ENCODE results near the gene KIAA0232.

The KIAA0232 gene

DNA sequence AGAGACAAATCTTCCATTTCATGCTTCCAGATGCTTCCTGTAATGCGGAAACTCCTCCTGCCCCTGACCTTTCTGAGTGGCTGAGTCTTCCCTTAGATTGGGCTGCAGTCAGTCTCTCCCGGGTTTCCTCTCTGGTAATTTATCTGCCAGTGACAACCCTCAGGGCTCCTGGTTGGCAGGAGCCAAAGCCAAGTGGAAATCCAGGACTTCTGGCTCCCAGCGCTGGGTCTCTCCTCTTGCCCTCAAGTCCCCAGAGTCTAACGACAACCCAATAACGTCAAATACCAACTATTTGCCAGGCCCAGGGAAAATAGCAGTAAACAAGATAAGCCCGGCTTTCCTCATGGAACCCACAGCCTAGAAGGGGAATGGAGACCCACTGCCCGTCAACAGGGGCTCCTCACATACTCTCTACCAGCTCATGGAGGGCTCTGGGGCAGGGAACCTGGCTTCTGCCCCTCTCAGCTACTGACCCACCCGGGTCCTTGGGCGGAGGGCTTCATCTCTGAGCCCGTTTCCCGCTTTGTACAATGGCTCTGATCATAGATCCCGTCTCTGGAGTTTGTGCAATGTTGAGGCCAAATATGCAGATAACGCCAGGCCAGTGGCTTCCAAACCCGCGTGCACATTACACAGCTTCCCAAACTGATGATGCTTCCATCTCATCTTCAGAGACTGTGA lies 126.0 kb downstream of the KIAA0232 start:
- Histone ChIP-seq H3K4me1 (ENCODE audit: low read length) (peaks cover 11% of the 10 kb centered on the region; the same call in 1 of the 2 replicates), H3K9me2 (replicated peaks; ENCODE audit: insufficient read depth, low read length) (no peaks in the 10 kb centered on the region), H3K27ac (ENCODE audit: low read length) (peak overlapping the region; percentile 86; the same call in 1 of the 2 replicates), H2AFZ (ENCODE audit: low read length) (peak overlapping the region; percentile 85), H3K9me3 (replicated peaks; ENCODE audit: insufficient read depth, low read length) (no peaks in the 10 kb centered on the region), H3K9ac (ENCODE audit: low read length) (peak overlapping the region; percentile 95), H3F3A (ENCODE audit: insufficient read depth, low read length) (no peaks in the 10 kb centered on the region), H4K20me1 (ENCODE audit: insufficient read depth, low read length) (no peaks in the 10 kb centered on the region), H3K79me2 (ENCODE audit: low read length) (peaks cover 17% of the 10 kb centered on the region), H3K4me2 (ENCODE audit: low read depth, low read length) (peak overlapping the region; percentile 77), H3K27me3 (replicated peaks; ENCODE audit: insufficient read depth, low read length) (no peaks in the 10 kb centered on the region), H3K4me3 (ENCODE audit: low read length) (peak overlapping the region; percentile 81), H3K36me3 (replicated peaks; ENCODE audit: insufficient read depth, low read length) (no peaks in the 10 kb centered on the region)
- TF ChIP-seq, protein P1, sequence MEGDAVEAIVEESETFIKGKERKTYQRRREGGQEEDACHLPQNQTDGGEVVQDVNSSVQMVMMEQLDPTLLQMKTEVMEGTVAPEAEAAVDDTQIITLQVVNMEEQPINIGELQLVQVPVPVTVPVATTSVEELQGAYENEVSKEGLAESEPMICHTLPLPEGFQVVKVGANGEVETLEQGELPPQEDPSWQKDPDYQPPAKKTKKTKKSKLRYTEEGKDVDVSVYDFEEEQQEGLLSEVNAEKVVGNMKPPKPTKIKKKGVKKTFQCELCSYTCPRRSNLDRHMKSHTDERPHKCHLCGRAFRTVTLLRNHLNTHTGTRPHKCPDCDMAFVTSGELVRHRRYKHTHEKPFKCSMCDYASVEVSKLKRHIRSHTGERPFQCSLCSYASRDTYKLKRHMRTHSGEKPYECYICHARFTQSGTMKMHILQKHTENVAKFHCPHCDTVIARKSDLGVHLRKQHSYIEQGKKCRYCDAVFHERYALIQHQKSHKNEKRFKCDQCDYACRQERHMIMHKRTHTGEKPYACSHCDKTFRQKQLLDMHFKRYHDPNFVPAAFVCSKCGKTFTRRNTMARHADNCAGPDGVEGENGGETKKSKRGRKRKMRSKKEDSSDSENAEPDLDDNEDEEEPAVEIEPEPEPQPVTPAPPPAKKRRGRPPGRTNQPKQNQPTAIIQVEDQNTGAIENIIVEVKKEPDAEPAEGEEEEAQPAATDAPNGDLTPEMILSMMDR (IDR thresholded peaks at IDR 0.05; ENCODE audit: low read length), result no peak
- TF ChIP-seq EZH2phosphoT487 (IDR thresholded peaks at IDR 0.05; ENCODE audit: low read length), result no peak
- no peak for TF ChIP-seq EZH2 (optimal IDR thresholded peaks at IDR 0.05; ENCODE audit: low read depth, low read length)
- no peak for DNase-seq

DNA sequence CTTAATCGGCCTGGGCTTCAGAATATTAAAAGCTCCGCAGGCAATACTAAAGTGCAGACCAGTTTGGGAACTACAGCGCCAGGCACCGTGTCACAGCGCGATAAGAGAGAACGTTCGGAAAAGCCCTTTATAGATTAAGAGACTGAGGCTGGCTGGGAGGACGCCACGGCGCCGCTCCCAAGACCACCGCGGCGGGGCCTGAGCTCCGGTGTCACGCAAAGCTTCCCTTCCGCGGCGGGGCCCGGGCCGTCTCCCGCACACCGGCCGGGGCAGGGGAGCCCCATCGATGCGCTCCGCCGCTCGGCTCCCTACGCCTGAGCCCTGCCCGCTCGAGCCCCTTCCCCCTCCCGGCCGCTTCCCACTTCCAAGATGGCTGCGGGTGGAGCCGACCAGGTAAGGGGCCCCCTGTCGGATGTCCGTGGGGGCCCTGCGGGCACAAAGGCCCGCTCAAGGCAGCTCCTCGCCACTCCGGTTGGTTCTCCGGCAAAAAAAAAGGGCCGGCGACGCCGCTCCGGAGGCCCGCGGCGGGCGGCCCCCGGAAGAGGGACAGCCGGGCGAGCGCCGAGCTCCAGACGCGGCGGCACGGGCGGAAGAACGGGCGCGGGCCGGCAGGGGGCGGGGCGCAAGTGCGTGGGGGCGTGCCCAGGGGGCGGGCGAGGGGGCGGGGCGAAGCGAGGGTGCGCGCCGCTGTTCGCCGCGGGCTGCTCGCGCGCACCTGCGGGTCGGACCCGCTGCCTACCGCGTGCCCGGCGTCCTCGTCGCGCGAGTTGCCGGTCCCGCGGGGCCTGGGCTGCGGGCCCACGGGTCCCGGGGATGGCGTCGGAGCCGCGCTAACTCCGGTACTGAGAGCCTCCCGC lies 126.8 kb downstream of the KIAA0232 start, which contains the start of gene TBC1D14:
Gene TBC1D14 (plus strand): TSS at position 714 of the 857 bp plus-strand sequence. CDS start 13,564 bp downstream, outside the sequence.
- Histone ChIP-seq H3K27me3 (replicated peaks; ENCODE audit: insufficient read depth, low read length) (no peaks in the 10 kb centered on the region), H3K4me3 (ENCODE audit: low read length) (peak within 1 kb of the TSS; percentile 81), H3K9ac (ENCODE audit: low read length) (peak within 1 kb of the TSS; percentile 95), H3K9me3 (replicated peaks; ENCODE audit: insufficient read depth, low read length) (no peaks in the 10 kb centered on the region), H3K79me2 (ENCODE audit: low read length) (peaks cover 17% of the 10 kb centered on the region), H4K20me1 (ENCODE audit: insufficient read depth, low read length) (no peaks in the 10 kb centered on the region), H3K4me2 (ENCODE audit: low read depth, low read length) (peak within 1 kb of the TSS; percentile 84), H3K27ac (ENCODE audit: low read length) (peak within 1 kb of the TSS; percentile 86), H2AFZ (ENCODE audit: low read length) (peak within 1 kb of the TSS; percentile 85), H3K4me1 (ENCODE audit: low read length) (peaks cover 11% of the 10 kb centered on the region; the same call in 1 of the 2 replicates), H3K9me2 (replicated peaks; ENCODE audit: insufficient read depth, low read length) (no peaks in the 10 kb centered on the region), H3K36me3 (replicated peaks; ENCODE audit: insufficient read depth, low read length) (no peaks in the 10 kb centered on the region), H3F3A (ENCODE audit: insufficient read depth, low read length) (no peaks in the 10 kb centered on the region)
- DNase-seq, result peak; percentile 84
- TF ChIP-seq, protein P1 (IDR thresholded peaks at IDR 0.05; ENCODE audit: low read length), result peak; percentile 9; the same call in 1 of the 2 replicates
- TF ChIP-seq EZH2 (optimal IDR thresholded peaks at IDR 0.05; ENCODE audit: low read depth, low read length), result no peak
- no peak for TF ChIP-seq EZH2phosphoT487 (IDR thresholded peaks at IDR 0.05; ENCODE audit: low read length)

DNA sequence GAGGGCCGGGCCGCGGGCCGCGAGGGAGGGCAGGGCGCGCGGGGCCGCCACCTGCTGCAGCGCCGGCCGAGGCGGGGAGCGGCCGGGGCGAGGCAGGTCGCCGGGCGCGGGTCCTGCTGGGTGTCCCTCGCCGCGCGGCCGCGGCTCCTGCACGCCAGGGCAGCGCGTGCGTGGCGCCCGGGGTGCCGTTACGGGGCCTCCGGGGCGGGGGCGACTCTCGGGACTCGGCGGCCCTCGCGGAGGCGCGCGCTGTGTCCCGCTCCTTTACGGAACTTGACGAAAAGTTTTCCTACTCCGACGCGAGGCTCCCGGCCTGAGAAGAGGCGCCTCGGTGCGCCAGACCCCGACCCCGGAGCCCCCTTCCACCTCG lies 127.4 kb downstream of the KIAA0232 start:
- Histone ChIP-seq H3K27me3 (replicated peaks; ENCODE audit: insufficient read depth, low read length) (no peaks in the 10 kb centered on the region), H2AFZ (ENCODE audit: low read length) (0 out of 2 replicates have a peak overlapping the region, but pooled peaks have one; percentile 20), H3K4me1 (ENCODE audit: low read length) (peaks cover 11% of the 10 kb centered on the region; the same call in 1 of the 2 replicates), H3K9me2 (replicated peaks; ENCODE audit: insufficient read depth, low read length) (no peaks in the 10 kb centered on the region), H3K4me2 (ENCODE audit: low read depth, low read length) (peak overlapping the region; percentile 84), H3K79me2 (ENCODE audit: low read length) (peaks cover 18% of the 10 kb centered on the region), H4K20me1 (ENCODE audit: insufficient read depth, low read length) (no peaks in the 10 kb centered on the region), H3K9me3 (replicated peaks; ENCODE audit: insufficient read depth, low read length) (no peaks in the 10 kb centered on the region), H3K4me3 (ENCODE audit: low read length) (peak overlapping the region; percentile 67), H3K36me3 (replicated peaks; ENCODE audit: insufficient read depth, low read length) (no peaks in the 10 kb centered on the region), H3K27ac (ENCODE audit: low read length) (no peak overlapping the region), H3K9ac (ENCODE audit: low read length) (peak overlapping the region; percentile 37; the same call in 1 of the 2 replicates), H3F3A (ENCODE audit: insufficient read depth, low read length) (no peaks in the 10 kb centered on the region)
- TF ChIP-seq EZH2phosphoT487 (IDR thresholded peaks at IDR 0.05; ENCODE audit: low read length), result no peak
- DNase-seq, result peak; percentile 26
